Mesendoderm (in vitro differentiated cells): ENCODE results near the gene POC1A.

Source experiments
- DNase-seq: peaks from one replicate; pipeline ENCODE4 v3.0.0; 2013
- H2AK5ac ChIP-seq: 2 replicates; pipeline ENCODE4 v1.6.1; 2013; ENCODE audit warnings: low read length, inconsistent platforms
- H2BK120ac ChIP-seq: 2 replicates; pipeline ENCODE4 v1.6.1; 2013; ENCODE audit warnings: low read depth, mild to moderate bottlenecking, low read length, moderate library complexity, mixed read lengths
- H2BK15ac ChIP-seq: replicated peaks from 2 replicates; pipeline ENCODE4 v1.6.1; 2013; ENCODE audit warnings: low read depth, mild to moderate bottlenecking, moderate library complexity
- H2BK5ac ChIP-seq: 2 replicates; pipeline ENCODE4 v1.6.1; 2013; ENCODE audit warnings: low read length, inconsistent platforms
- H3K18ac ChIP-seq: 2 replicates; pipeline ENCODE4 v1.6.1; 2013; ENCODE audit warnings: mild to moderate bottlenecking, low read length, mixed read lengths
- H3K23ac ChIP-seq: one replicate; pipeline ENCODE4 v1.6.1; 2013; ENCODE audit warnings: low read length
- H3K27ac ChIP-seq: 2 replicates; pipeline ENCODE4 v1.5.1; 2013; ENCODE audit warnings: low read depth, mild to moderate bottlenecking, inconsistent platforms, low read length, moderate library complexity
- H3K27me3 ChIP-seq: 2 replicates; pipeline ENCODE4 v1.6.1; 2013; ENCODE audit warnings: low read length, control low read depth, mild to moderate bottlenecking, inconsistent platforms; ENCODE audit not compliant: insufficient read depth, poor library complexity
- H3K36me3 ChIP-seq: 2 replicates; pipeline ENCODE4 v1.6.1; 2013; ENCODE audit warnings: low read length, inconsistent platforms; ENCODE audit not compliant: control insufficient read depth, insufficient read depth
- H3K4ac ChIP-seq: one replicate; pipeline ENCODE4 v1.6.1; 2013; ENCODE audit warnings: low read depth, mild to moderate bottlenecking, low read length, moderate library complexity
- H3K4me1 ChIP-seq: 2 replicates; pipeline ENCODE4 v1.6.1; 2013; ENCODE audit warnings: low read depth, low read length, inconsistent platforms; ENCODE audit not compliant: control insufficient read depth
- H3K4me2 ChIP-seq: 2 replicates; pipeline ENCODE4 v1.6.1; 2013; ENCODE audit warnings: low read length
- H3K4me3 ChIP-seq: 2 replicates; pipeline ENCODE4 v1.5.1; 2013; ENCODE audit warnings: mild to moderate bottlenecking, low read length
- H3K56ac ChIP-seq: one replicate; pipeline ENCODE4 v1.6.1; 2013; ENCODE audit warnings: low read length
- H3K79me1 ChIP-seq: 2 replicates; pipeline ENCODE4 v1.6.1; 2013; ENCODE audit warnings: low read length, inconsistent platforms
- H3K79me2 ChIP-seq: 2 replicates; pipeline ENCODE4 v1.6.1; 2013; ENCODE audit warnings: mild to moderate bottlenecking, low read length; ENCODE audit not compliant: control insufficient read depth, insufficient read depth
- H3K9ac ChIP-seq: 2 replicates; pipeline ENCODE4 v1.6.1; 2013; ENCODE audit warnings: low read length, inconsistent platforms
- H4K5ac ChIP-seq: one replicate; pipeline ENCODE4 v1.6.1; 2013; ENCODE audit warnings: low read length
- H4K8ac ChIP-seq: one replicate; pipeline ENCODE4 v1.6.1; 2013; ENCODE audit warnings: low read depth, mild to moderate bottlenecking, control low read depth, low read length, moderate library complexity
- WGBS: extraction: QIAGEN DNeasy Blood & Tissue Kit; methylation state at CpG from one replicate; pipeline ENCODE4 v1.1.7; 2013; ENCODE audit warnings: low lambda C conversion rate, missing lambda C conversion rate; ENCODE audit not compliant: insufficient coverage; ENCODE audit errors: extremely low coverage; 5-methylcytosine and 5-hydroxymethylcytosine counted together

Gene POC1A

DNA sequence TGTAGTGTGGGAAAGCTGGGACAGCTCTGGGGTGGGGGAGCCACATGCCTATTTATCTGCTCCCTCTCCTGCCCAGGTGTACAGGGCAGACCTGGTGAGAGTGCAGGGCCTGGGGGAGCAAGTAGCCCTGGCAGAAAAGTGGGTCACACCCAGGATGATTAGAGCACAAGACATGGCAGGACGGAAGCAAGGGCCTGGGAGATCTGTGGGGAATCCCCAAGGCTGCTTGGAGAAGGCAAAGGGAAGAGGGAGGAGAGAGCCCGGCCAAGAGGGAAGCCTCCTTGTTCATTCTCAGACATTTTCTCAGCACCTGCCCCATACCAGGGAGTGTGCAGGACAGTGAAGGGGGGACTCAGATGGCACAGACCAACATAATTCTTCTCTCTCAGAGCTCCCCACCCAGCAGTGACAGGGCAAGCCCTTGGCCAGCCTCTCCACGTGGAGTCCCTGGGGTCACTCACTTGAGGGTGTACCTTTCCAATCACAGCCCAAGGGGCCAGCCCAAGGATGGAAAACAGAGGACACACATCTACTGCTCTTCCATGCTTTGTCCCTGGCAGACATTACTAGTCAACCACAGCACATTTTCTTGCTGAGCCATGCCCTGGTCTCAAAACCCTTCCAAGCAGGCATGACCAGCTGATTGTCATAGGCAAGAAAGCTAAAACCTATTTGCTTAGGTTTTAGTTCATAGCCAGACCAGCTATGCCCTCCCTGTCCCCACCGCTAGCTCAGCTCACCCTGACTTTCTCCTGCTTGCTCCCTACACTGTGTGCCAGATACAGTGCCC lies 92.9 kb downstream of the POC1A start:
- Histone ChIP-seq H3K4me1 (no peaks in the 10 kb centered on the region), H4K8ac (no peak overlapping the region), H3K36me3 (no peaks in the 10 kb centered on the region), H3K23ac (no peak overlapping the region), H4K5ac (no peak overlapping the region), H3K27me3 (no peaks in the 10 kb centered on the region), H2BK5ac (no peak overlapping the region), H2BK15ac (no peak overlapping the region), H2AK5ac (no peak overlapping the region), H3K4me2 (no peak overlapping the region), H3K27ac (no peak overlapping the region), H3K4me3 (no peak overlapping the region), H3K56ac (no peak overlapping the region), H3K79me1 (no peaks in the 10 kb centered on the region), H3K9ac (no peak overlapping the region), H3K4ac (no peak overlapping the region), H2BK120ac (no peak overlapping the region), H3K79me2 (no peaks in the 10 kb centered on the region), H3K18ac (no peak overlapping the region)
- no CpG with 5 or more reads among the region's 4 CpGs for WGBS
- DNase-seq: no peak

DNA sequence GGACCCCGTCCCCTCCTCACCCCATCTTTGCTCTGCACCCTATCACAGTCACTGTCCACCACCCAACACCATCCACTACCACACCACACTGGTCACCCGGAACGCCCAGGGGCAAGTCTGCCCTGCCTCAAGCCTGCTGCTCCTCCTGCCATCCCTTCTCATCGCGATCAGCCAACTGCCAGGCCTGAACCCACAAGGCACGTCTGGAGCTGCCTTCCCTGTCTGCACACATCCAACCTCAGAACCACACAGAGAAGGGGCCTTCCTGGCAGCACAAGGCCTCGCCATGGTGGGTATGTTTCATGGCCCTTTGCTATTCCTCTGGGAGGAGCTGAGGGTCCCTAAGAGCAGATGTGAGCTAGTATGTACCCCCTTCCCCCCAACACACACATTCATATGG lies 94.4 kb downstream of the POC1A start:
- no peak overlapping the region for H3K4ac ChIP-seq
- H2BK120ac ChIP-seq: no peak overlapping the region
- H3K56ac ChIP-seq: no peak overlapping the region
- no peak overlapping the region for H2BK5ac ChIP-seq
- WGBS: no CpG with 5 or more reads among the region's 7 CpGs
- H3K27me3 ChIP-seq: no peaks in the 10 kb centered on the region
- DNase-seq: no peak
- H2BK15ac ChIP-seq: no peak overlapping the region
- no peak overlapping the region for H3K9ac ChIP-seq
- no peaks in the 10 kb centered on the region for H3K79me2 ChIP-seq
- H3K18ac ChIP-seq: no peak overlapping the region
- no peak overlapping the region for H2AK5ac ChIP-seq
- H4K5ac ChIP-seq: no peak overlapping the region
- no peak overlapping the region for H3K23ac ChIP-seq
- no peak overlapping the region for H3K4me3 ChIP-seq
- no peak overlapping the region for H3K4me2 ChIP-seq
- H3K36me3 ChIP-seq: no peaks in the 10 kb centered on the region
- no peak overlapping the region for H4K8ac ChIP-seq
- H3K4me1 ChIP-seq: no peaks in the 10 kb centered on the region
- no peak overlapping the region for H3K27ac ChIP-seq
- no peaks in the 10 kb centered on the region for H3K79me1 ChIP-seq

DNA sequence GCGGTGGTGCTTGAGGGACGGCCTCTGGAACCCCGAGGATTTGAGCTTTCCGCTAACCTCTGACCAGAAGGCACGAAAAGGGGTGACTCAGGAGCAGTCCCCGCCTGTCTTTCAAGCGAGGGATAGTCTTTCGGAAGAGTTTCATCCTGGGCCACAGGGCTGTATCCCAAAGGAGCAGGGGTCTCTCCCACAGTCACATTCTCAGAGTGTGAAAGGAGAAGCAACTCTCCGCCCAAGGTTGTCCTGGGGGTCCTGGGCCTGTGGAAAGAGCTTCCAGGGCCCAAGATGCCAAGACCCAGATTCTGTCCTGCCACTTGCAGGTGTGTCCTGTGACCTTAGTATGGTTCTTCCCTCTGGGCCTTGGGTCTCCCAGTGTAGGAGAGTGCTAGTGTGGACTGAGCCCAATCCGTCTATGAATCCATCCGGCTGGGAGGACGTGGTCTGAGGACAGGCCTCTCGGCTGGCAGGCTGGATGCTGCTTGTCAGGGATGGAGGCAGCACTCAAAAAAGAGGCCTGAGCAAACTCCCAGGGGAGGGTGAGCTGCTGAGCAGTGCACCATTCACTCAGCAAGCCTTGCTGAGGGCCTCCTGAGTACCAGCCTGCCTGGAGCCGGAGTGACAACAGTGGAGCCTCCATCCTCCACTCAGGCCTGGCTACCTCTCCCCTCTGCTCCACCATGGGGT lies 96.3 kb downstream of the POC1A start:
- Histone ChIP-seq H2BK120ac (no peak overlapping the region), H3K79me2 (no peaks in the 10 kb centered on the region), H3K4ac (peak overlapping the region; percentile 57), H2AK5ac (no peak overlapping the region), H3K27me3 (no peaks in the 10 kb centered on the region), H3K27ac (no peak overlapping the region), H2BK5ac (no peak overlapping the region), H4K5ac (no peak overlapping the region), H3K79me1 (no peaks in the 10 kb centered on the region), H3K23ac (no peak overlapping the region), H2BK15ac (no peak overlapping the region), H3K4me2 (peak overlapping the region; percentile 31), H3K56ac (peak overlapping the region; percentile 84), H3K9ac (peak overlapping the region; percentile 63), H4K8ac (no peak overlapping the region), H3K18ac (no peak overlapping the region), H3K4me3 (no peak overlapping the region), H3K4me1 (no peaks in the 10 kb centered on the region), H3K36me3 (peaks cover 3% of the 10 kb centered on the region)
- DNase-seq: no peak
- WGBS: no CpG with 5 or more reads among the region's 14 CpGs

DNA sequence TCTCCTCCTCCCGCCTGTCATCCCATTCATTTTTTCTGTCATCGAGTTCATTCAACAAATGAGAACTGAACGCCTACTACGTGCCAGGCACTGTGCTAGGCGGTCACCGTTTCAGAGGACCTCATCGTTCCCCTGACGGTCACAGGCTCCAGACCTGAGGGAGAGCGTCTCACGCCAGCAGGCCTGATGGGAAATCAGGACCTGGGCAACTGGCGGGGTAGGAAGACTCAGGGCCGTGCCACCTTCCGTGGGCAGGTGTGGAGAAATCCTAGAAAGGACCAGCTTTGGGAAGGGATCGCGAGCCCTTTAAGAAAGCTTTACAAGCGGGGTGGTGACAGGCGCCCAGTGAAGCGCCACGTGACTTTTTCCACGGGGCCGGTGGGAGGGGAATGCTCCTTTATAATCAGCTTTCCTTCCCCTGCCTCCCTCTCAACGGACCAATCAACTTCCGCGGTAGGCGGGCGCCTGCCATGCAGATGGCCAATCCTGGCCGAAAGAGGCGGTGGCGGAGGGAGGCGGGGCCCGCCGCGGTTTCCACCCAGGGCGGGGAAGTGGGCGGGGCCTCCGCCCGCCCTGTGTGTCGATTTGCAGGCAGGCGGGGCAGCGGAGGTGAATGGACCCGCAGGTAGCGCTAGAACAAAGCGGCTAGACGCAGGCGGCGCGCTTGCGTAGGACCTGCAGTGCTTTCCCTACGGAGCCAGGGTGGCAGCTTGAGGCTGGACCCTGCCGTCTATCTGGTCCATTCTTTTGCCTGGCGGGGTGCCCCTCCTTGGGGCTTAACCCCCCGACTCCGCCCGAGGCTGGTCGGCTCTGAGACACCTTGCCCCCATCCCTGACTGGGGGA lies 97.0 kb downstream of the POC1A start:
- WGBS: no CpG with 5 or more reads among the region's 55 CpGs
- H3K36me3 ChIP-seq: peaks cover 3% of the 10 kb centered on the region
- no peak overlapping the region for H3K23ac ChIP-seq
- H3K79me1 ChIP-seq: peaks cover 3% of the 10 kb centered on the region
- H3K4me1 ChIP-seq: peaks cover 5% of the 10 kb centered on the region
- no peak overlapping the region for H3K18ac ChIP-seq
- H4K8ac ChIP-seq: no peak overlapping the region
- H2AK5ac ChIP-seq: no peak overlapping the region
- H3K4me3 ChIP-seq: peak overlapping the region; percentile 60
- H3K79me2 ChIP-seq: no peaks in the 10 kb centered on the region
- peak overlapping the region; percentile 92 for H3K56ac ChIP-seq
- H3K4me2 ChIP-seq: peak overlapping the region; percentile 95
- peak overlapping the region; percentile 63 for H3K9ac ChIP-seq
- H4K5ac ChIP-seq: no peak overlapping the region
- H3K27ac ChIP-seq: no peak overlapping the region
- no peak overlapping the region for H2BK15ac ChIP-seq
- DNase-seq: peak; percentile 99
- H2BK5ac ChIP-seq: no peak overlapping the region
- H3K27me3 ChIP-seq: no peaks in the 10 kb centered on the region
- H2BK120ac ChIP-seq: no peak overlapping the region
- peak overlapping the region; percentile 57 for H3K4ac ChIP-seq

DNA sequence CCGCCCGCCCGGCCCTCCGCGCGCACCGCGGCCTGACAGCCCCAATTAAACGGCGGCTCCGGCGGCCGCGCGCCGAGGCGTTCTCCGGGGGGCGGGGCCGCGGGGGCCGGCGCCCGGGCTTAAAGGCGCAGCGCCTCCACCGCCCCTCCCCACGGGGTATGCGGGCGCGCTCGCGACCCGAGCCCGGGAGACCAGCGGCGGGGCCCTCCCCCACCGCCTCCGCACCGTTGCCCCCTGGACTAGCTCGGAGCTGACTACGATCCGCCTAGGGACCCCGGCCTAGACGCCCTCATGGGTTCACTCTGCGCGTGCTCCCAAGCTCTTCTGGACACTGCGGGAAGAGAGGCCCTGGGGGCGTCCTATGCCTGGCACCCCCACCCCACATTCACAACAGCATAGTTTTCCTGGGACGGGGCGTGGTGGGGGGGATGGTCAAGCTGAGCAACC lies 97.7 kb downstream of the POC1A start, which contains the start of gene DUSP7:
Gene DUSP7, minus strand, starts transcription at position 51 of the 447 bp plus-strand sequence. CDS start 205 bp downstream, outside the sequence.
- peak; percentile 63 for DNase-seq
- Histone ChIP-seq H2AK5ac (no peak within 1 kb of the TSS), H3K4ac (peak within 1 kb of the TSS; percentile 19), H3K27me3 (no peaks in the 10 kb centered on the region), H3K36me3 (peaks cover 3% of the 10 kb centered on the region), H2BK15ac (no peak within 1 kb of the TSS), H3K4me1 (peaks cover 5% of the 10 kb centered on the region), H3K4me3 (peak within 1 kb of the TSS; percentile 78), H3K79me1 (peaks cover 8% of the 10 kb centered on the region), H3K27ac (no peak within 1 kb of the TSS), H2BK120ac (peak within 1 kb of the TSS; percentile 2), H3K9ac (peak within 1 kb of the TSS; percentile 75), H4K8ac (no peak within 1 kb of the TSS), H3K23ac (peak within 1 kb of the TSS; percentile 30), H3K79me2 (no peaks in the 10 kb centered on the region), H3K4me2 (peak within 1 kb of the TSS; percentile 95), H3K18ac (peak within 1 kb of the TSS; percentile 34), H4K5ac (no peak within 1 kb of the TSS), H3K56ac (peak within 1 kb of the TSS; percentile 92), H2BK5ac (no peak within 1 kb of the TSS)
- no CpG with 5 or more reads among the region's 51 CpGs for WGBS
